Thyroid gland (tissue), 4 donors: Measurements from ENCODE around the gene OLFM1. TPM values are rescaled to one million over a fixed set of nuclear protein-coding genes. Genes with fewer than 3 reads are reported as not detected.

Experiments used
- DNase-seq, 2 donors: peaks; one replicate each; pipeline ENCODE4 v3.0.0-alpha.2; 2019
- H3K27ac ChIP-seq, 3 donors: fragments of 200-600 bp; sonication (generic); 1 replicate in 2 of 3; 2 replicates in 1 of 3; pipeline ENCODE4 v1.5.1; 2016 to 2019; ENCODE audit warnings: mild to moderate bottlenecking in 1 of 3, moderate library complexity in 1 of 3
- H3K27me3 ChIP-seq: fragments of 200-600 bp; sonication (generic); one replicate; pipeline ENCODE4 v1.5.1; 2019
- H3K36me3 ChIP-seq, 2 donors: fragments of 200-600 bp; sonication (generic); one replicate each; pipeline ENCODE4 v1.5.1; 2016 to 2019
- H3K4me1 ChIP-seq, 2 donors: fragments of 200-600 bp; sonication (generic); one replicate each; pipeline ENCODE4 v1.5.1; 2017 to 2019
- H3K4me3 ChIP-seq, 3 donors: fragments of 200-600 bp; sonication (generic); replicated peaks in 1 of 3; 1 replicate in 2 of 3; 2 replicates in 1 of 3; pipeline ENCODE4 v1.5.1; 2016; ENCODE audit warnings: mild to moderate bottlenecking in 1 of 3
- H3K9me3 ChIP-seq: fragments of 200-600 bp; sonication (generic); one replicate; pipeline ENCODE4 v1.5.1; 2017
- POLR2A ChIP-seq, 2 donors: fragments of 450-650 bp; IDR thresholded peaks; one replicate each; pipeline ENCODE4 v1.6.1; 2017; ENCODE audit warnings: antibody characterized with exemption in 2 of 2, mild to moderate bottlenecking in 2 of 2, moderate library complexity in 1 of 2
- WGBS, 2 donors: methylation state at CpG; one replicate each; pipeline ENCODE4 v1.1.5; 2017; 5-methylcytosine and 5-hydroxymethylcytosine counted together
- intact Hi-C: fragments of 100-400 bp; cut with DNase I; formaldehyde crosslinking; loops from one replicate; pipeline ENCODE4 v1.15.1; 2023
- total RNA-seq, 4 donors: library from RNA; depleted of rRNA; stranded (reverse); fragments of >200 nt; gene quantifications; one replicate each; pipeline ENCODE4 v1.2.3, GENCODE V29; 2016
- TF ChIP-seq, protein P1 (sequence below), 6 experiments: fragments of 200-600 bp in 3 of 6; fragments of 450-650 bp in 3 of 6; sonication (generic) in 3 of 6; IDR thresholded peaks; one replicate each; pipeline ENCODE4 v1.5.1; 2016 to 2019; ENCODE audit warnings: antibody characterized with exemption in 6 of 6, mild to moderate bottlenecking in 2 of 6, inconsistent platforms in 1 of 6, moderate library complexity in 1 of 6

Gene OLFM1
- total RNA-seq, 4 donors from 2014 or later: 7.2 to 25.8 (median 17.4) TPM

DNA sequence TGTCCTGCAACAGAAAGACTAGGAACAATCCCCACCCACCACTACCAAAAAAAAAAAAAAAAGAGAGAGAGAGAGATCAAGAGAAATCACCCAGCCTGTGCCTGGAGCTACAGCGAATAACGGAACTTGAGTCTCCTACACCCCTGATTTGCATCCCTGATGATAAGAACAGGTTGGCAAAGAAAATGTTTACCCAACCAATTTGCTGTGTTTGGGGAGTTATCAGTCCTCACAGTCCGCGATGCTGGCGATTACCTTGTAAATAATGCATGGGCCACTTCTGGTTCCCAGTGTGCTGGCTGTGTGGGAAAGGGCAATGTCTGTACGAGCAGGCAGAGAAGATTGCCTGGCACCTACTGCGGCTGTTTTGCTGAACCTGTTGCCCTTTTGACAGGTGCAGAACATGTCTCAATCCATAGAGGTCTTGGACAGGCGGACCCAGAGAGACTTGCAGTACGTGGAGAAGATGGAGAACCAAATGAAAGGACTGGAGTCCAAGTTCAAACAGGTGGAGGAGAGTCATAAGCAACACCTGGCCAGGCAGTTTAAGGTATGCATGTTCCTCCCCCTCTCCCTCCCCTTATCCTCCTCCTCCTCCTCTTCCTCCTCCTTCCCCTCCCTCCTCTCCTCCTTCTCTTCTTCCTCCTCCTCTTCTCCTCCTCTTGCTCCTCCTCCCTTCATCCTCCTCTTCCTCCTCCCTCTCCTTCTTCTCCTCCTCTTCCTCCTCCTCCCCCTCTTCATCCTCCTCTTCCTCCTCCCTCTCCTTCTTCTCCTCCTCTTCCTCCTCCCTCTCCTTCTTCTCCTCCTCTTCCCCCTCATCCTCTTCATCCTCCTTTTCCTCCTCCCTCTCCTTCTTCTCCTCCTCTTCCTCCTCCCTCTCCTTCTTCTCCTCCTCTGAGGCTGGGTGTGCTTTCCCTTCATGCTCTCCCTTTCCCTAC, 8.3 kb downstream of the OLFM1 start:
- Histone ChIP-seq H3K27ac (no peak overlapping the region), H3K9me3 (no peaks in the 10 kb centered on the region), H3K4me1 (no peaks in the 10 kb centered on the region), H3K4me3 (no peak overlapping the region), H3K27me3 (no peaks in the 10 kb centered on the region), H3K36me3 (no peaks in the 10 kb centered on the region)
- no peak for TF ChIP-seq POLR2A (IDR thresholded peaks at IDR 0.05)
- TF ChIP-seq, protein P1, sequence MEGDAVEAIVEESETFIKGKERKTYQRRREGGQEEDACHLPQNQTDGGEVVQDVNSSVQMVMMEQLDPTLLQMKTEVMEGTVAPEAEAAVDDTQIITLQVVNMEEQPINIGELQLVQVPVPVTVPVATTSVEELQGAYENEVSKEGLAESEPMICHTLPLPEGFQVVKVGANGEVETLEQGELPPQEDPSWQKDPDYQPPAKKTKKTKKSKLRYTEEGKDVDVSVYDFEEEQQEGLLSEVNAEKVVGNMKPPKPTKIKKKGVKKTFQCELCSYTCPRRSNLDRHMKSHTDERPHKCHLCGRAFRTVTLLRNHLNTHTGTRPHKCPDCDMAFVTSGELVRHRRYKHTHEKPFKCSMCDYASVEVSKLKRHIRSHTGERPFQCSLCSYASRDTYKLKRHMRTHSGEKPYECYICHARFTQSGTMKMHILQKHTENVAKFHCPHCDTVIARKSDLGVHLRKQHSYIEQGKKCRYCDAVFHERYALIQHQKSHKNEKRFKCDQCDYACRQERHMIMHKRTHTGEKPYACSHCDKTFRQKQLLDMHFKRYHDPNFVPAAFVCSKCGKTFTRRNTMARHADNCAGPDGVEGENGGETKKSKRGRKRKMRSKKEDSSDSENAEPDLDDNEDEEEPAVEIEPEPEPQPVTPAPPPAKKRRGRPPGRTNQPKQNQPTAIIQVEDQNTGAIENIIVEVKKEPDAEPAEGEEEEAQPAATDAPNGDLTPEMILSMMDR (IDR thresholded peaks at IDR 0.05): no peak
- intact Hi-C loops: no loop called here
- 40 to 49% methylated on average over 9 of the region's 9 CpGs for WGBS, 2 donors
- DNase-seq: no peak

DNA sequence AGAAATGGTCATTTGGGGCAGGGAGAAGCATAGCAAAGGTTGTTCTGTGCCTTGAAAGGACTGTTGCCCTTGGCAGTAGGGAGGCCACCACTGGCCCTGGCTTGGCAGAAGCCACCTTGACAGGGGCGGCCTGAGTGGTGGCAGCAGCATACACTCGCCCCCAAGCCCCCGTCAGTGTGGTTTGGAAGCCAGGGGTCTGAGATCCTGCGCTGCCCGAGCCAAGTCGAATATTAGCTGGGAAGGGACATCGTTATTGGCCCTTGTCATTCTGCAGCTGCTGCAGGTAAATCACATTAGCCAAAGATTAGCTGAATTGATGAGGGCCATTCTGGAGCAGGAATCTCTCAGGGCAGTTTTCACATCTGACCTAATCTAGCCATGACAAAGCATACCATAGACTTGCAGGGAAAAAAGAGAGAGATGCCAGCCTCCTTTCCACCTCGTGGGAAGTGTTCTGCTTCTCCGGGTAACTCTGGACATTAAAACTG, 9.0 kb downstream of the OLFM1 start:
- no peak for DNase-seq
- TF ChIP-seq POLR2A (IDR thresholded peaks at IDR 0.05): no peak
- TF ChIP-seq, protein P1 (IDR thresholded peaks at IDR 0.05): no peak
- intact Hi-C loops: no loop called here
- Histone ChIP-seq H3K27ac (no peak overlapping the region), H3K4me3 (no peak overlapping the region), H3K9me3 (no peaks in the 10 kb centered on the region), H3K27me3 (no peaks in the 10 kb centered on the region), H3K4me1 (no peaks in the 10 kb centered on the region), H3K36me3 (no peaks in the 10 kb centered on the region)
- 83 to 84% methylated on average over 9 of the region's 9 CpGs for WGBS, 2 donors

DNA sequence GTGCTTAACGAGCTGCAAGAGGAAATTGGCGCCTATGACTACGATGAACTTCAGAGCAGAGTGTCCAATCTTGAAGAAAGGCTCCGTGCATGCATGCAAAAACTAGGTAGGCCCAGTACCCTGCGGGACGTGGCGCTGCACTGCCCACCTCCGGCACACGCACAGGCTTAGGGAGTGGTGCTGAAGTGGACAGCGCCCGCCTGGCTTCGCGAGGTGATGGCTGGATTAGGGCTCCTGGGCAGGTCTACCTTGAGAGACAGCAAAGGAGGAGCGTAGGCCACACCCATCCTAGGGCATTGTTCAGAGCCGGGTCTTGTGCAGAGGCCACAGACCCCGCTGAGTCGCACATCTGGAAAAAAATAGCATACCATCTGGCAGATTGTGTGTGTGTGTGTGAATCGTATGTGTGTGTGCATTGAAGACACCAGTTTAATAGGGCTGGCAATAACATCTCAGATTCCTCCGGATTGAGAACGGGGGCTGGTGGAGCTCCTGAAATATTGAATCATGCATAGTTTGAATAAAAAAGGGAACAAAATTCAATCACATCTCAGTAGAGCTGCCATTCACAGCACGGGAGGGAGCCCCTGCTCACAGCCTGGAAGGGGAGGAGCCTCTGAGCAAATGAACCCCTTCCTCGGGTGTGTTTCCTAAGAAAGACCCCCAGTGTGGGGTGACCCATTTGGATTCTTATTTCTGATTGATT, 11.1 kb downstream of the OLFM1 start:
- H3K4me1 ChIP-seq: peaks cover 0 to 6% of the 10 kb centered on the region in 2 donors
- no peaks in the 10 kb centered on the region for H3K36me3 ChIP-seq
- WGBS, 2 donors: 41 to 47% methylated on average over 22 of the region's 22 CpGs
- no peak for TF ChIP-seq POLR2A (IDR thresholded peaks at IDR 0.05)
- TF ChIP-seq, protein P1 (IDR thresholded peaks at IDR 0.05): no peak
- peak; percentile 38 to 58 for DNase-seq
- H3K27ac ChIP-seq: no peak overlapping the region
- intact Hi-C loops: no loop called here
- H3K27me3 ChIP-seq: no peaks in the 10 kb centered on the region
- no peak overlapping the region for H3K4me3 ChIP-seq
- no peaks in the 10 kb centered on the region for H3K9me3 ChIP-seq

DNA sequence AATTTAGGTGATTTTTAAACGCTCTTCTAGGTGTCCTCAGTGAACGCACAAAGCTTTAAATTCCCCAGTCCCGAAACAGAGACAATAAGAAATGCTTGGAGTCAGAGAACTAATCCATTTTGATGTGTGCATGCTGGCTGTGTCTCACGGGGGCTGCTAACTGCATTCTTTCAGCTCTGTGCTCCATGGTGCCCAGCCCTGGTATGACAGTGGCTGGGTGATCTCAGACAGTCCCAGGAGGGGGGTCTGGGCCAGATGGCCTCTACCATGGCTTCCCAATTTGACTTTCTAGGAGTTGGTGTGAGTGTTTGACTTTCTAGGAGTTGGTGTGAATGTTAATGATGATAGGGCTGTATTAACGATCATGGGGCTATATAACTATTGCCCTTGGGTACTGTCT, 12.1 kb downstream of the OLFM1 start:
- peaks cover 0 to 6% of the 10 kb centered on the region in 2 donors for H3K4me1 ChIP-seq
- WGBS, 2 donors: 85 to 88% methylated on average over 5 of the region's 5 CpGs
- no peak for DNase-seq
- intact Hi-C loops: no loop called here
- H3K4me3 ChIP-seq: no peak overlapping the region
- no peak overlapping the region for H3K27ac ChIP-seq
- no peaks in the 10 kb centered on the region for H3K36me3 ChIP-seq
- H3K27me3 ChIP-seq: no peaks in the 10 kb centered on the region
- H3K9me3 ChIP-seq: no peaks in the 10 kb centered on the region
- TF ChIP-seq, protein P1 (IDR thresholded peaks at IDR 0.05): no peak
- TF ChIP-seq POLR2A (IDR thresholded peaks at IDR 0.05): no peak
